ENCODE data around the gene ITPR1.

DNA sequence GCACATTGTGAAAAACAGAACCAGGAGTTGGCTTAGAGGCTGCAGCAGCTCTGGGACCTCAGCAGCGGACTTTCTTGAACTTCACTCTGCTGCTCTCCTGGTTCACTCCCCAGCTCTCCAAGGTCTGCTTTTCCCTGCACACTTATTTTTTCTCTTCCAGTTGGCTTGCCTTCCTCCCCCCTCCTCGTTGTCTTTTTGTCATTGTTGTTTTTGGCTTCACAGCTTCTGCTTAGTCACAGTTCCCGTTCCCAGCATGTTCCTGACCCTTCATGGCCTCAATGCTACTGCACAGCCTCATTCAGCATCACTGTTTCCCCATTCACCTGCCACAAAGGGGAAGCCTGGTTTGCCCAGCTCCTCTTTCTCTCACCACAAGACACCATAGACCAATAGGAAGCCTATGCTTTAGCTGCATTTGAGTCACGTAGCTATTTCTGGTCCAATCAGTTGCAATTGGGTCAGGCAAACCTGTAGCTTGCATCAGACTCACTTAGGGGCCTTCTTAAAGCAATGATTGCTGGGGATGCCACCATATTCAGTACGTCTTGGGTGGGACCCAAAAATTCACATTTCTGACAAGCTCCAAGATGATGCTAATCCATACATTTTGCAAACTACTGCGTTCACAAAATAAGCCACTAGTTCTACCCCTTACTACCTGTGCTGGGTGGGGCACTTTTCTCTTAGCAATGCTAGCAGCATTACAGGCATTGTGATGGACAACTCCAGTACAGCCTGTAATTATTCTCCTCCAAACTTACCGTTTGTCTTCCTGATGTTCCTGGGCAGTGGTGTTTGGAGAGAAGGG, 18.3 kb upstream of the ITPR1 start:
- TF ChIP-seq EP300 (IDR thresholded peaks at IDR 0.05; ENCODE audit: borderline replicate concordance in 1 of 2, low read depth in 1 of 2, low read length in 1 of 2) (no peak), RFX5 (IDR thresholded peaks at IDR 0.05; ENCODE audit: low read length) (no peak), SIN3A (IDR thresholded peaks at IDR 0.05; ENCODE audit: borderline replicate concordance, low read depth, low read length) (no peak)
- TF ChIP-seq, protein P1, sequence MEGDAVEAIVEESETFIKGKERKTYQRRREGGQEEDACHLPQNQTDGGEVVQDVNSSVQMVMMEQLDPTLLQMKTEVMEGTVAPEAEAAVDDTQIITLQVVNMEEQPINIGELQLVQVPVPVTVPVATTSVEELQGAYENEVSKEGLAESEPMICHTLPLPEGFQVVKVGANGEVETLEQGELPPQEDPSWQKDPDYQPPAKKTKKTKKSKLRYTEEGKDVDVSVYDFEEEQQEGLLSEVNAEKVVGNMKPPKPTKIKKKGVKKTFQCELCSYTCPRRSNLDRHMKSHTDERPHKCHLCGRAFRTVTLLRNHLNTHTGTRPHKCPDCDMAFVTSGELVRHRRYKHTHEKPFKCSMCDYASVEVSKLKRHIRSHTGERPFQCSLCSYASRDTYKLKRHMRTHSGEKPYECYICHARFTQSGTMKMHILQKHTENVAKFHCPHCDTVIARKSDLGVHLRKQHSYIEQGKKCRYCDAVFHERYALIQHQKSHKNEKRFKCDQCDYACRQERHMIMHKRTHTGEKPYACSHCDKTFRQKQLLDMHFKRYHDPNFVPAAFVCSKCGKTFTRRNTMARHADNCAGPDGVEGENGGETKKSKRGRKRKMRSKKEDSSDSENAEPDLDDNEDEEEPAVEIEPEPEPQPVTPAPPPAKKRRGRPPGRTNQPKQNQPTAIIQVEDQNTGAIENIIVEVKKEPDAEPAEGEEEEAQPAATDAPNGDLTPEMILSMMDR (IDR thresholded peaks at IDR 0.05), result no peak
- TF ChIP-seq, protein P2, sequence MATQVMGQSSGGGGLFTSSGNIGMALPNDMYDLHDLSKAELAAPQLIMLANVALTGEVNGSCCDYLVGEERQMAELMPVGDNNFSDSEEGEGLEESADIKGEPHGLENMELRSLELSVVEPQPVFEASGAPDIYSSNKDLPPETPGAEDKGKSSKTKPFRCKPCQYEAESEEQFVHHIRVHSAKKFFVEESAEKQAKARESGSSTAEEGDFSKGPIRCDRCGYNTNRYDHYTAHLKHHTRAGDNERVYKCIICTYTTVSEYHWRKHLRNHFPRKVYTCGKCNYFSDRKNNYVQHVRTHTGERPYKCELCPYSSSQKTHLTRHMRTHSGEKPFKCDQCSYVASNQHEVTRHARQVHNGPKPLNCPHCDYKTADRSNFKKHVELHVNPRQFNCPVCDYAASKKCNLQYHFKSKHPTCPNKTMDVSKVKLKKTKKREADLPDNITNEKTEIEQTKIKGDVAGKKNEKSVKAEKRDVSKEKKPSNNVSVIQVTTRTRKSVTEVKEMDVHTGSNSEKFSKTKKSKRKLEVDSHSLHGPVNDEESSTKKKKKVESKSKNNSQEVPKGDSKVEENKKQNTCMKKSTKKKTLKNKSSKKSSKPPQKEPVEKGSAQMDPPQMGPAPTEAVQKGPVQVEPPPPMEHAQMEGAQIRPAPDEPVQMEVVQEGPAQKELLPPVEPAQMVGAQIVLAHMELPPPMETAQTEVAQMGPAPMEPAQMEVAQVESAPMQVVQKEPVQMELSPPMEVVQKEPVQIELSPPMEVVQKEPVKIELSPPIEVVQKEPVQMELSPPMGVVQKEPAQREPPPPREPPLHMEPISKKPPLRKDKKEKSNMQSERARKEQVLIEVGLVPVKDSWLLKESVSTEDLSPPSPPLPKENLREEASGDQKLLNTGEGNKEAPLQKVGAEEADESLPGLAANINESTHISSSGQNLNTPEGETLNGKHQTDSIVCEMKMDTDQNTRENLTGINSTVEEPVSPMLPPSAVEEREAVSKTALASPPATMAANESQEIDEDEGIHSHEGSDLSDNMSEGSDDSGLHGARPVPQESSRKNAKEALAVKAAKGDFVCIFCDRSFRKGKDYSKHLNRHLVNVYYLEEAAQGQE (IDR thresholded peaks at IDR 0.05; ENCODE audit: low read depth, low read length), result no peak

Data from SK-N-SH (cell line).